Measurements from ENCODE around the gene GAK. TPM values are rescaled to one million over a fixed set of nuclear protein-coding genes. Genes with fewer than 3 reads are reported as not detected.

GAK gene
- total and polyA plus RNA-seq, 2 of the 13 experiments (the other 11 are each of a cell fraction or from before 2014, with no cell fraction given): 17.5 to 44.3 TPM

DNA sequence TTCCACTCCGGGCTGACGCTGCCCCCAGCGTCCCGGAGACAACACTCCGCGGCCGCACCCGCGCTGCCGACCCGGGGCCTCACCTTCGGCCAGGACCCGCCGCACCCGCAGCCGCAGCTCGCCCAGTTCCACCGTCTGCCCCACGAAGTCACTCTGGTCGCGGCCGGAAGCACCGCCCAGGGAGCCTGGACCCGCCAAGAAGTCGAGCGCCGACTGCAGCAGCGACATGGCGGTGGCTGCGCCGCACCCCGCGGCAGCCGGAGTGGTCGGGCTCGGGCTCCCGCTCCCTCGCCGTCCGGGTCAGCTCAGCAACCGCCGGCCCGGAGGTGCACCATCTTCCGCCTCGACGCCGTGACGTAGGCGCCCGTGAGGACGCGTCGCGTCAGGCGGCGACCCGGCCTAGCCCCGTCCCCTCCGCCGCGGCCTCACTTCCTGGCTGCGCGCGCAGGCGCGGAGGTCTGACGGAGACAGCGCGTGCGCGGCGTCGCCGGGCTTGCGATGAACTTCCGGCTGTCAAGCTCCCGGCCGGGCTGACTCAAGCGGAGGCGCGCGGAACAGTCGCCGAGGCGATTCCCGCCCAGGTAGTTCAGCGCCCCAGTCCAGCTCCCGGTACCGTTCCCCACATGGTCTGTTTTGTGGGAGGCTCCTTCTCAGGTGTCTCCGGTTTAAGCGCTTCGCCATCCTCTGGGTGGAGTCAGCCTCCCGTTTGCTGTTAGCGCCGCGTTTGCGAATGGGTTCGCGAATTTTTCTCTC, at the start of gene GAK, which contains the start of gene TMEM175 (continued):
- TF ChIP-seq ZNF577 (CRISPR knock-in tag; IDR thresholded peaks at IDR 0.05; ENCODE audit: borderline replicate concordance, low read depth) (no peak), ZNF558 (CRISPR knock-in tag; IDR thresholded peaks at IDR 0.05; ENCODE audit: borderline replicate concordance) (no peak), U2AF2 (IDR thresholded peaks at IDR 0.05; ENCODE audit: low read depth, low read length) (no peak), ETV5 (CRISPR knock-in tag; IDR thresholded peaks at IDR 0.05; ENCODE audit: borderline replicate concordance) (peak; percentile 65; the same call in 1 of the 2 replicates), HNF4G (IDR thresholded peaks at IDR 0.05; ENCODE audit: borderline replicate concordance, low read depth, low read length) (0 out of 2 replicates have a peak, but pooled peaks have one; percentile 8), HNF4G (CRISPR knock-in tag; IDR thresholded peaks at IDR 0.05; ENCODE audit: borderline replicate concordance, low read depth) (no peak)
- TF ChIP-seq, protein P1, sequence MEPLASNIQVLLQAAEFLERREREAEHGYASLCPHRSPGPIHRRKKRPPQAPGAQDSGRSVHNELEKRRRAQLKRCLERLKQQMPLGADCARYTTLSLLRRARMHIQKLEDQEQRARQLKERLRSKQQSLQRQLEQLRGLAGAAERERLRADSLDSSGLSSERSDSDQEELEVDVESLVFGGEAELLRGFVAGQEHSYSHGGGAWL (CRISPR knock-in tag; IDR thresholded peaks at IDR 0.05): peak; percentile 75; the same call in 1 of the 2 replicates
- TF ChIP-seq, protein P2, sequence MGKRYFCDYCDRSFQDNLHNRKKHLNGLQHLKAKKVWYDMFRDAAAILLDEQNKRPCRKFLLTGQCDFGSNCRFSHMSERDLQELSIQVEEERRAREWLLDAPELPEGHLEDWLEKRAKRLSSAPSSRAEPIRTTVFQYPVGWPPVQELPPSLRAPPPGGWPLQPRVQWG (CRISPR knock-in tag; IDR thresholded peaks at IDR 0.05; ENCODE audit: borderline replicate concordance, low read depth): no peak
- TF ChIP-seq, protein P3, sequence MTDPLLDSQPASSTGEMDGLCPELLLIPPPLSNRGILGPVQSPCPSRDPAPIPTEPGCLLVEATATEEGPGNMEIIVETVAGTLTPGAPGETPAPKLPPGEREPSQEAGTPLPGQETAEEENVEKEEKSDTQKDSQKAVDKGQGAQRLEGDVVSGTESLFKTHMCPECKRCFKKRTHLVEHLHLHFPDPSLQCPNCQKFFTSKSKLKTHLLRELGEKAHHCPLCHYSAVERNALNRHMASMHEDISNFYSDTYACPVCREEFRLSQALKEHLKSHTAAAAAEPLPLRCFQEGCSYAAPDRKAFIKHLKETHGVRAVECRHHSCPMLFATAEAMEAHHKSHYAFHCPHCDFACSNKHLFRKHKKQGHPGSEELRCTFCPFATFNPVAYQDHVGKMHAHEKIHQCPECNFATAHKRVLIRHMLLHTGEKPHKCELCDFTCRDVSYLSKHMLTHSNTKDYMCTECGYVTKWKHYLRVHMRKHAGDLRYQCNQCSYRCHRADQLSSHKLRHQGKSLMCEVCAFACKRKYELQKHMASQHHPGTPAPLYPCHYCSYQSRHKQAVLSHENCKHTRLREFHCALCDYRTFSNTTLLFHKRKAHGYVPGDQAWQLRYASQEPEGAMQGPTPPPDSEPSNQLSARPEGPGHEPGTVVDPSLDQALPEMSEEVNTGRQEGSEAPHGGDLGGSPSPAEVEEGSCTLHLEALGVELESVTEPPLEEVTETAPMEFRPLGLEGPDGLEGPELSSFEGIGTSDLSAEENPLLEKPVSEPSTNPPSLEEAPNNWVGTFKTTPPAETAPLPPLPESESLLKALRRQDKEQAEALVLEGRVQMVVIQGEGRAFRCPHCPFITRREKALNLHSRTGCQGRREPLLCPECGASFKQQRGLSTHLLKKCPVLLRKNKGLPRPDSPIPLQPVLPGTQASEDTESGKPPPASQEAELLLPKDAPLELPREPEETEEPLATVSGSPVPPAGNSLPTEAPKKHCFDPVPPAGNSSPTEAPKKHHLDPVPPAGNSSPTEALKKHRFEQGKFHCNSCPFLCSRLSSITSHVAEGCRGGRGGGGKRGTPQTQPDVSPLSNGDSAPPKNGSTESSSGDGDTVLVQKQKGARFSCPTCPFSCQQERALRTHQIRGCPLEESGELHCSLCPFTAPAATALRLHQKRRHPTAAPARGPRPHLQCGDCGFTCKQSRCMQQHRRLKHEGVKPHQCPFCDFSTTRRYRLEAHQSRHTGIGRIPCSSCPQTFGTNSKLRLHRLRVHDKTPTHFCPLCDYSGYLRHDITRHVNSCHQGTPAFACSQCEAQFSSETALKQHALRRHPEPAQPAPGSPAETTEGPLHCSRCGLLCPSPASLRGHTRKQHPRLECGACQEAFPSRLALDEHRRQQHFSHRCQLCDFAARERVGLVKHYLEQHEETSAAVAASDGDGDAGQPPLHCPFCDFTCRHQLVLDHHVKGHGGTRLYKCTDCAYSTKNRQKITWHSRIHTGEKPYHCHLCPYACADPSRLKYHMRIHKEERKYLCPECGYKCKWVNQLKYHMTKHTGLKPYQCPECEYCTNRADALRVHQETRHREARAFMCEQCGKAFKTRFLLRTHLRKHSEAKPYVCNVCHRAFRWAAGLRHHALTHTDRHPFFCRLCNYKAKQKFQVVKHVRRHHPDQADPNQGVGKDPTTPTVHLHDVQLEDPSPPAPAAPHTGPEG (CRISPR knock-in tag; IDR thresholded peaks at IDR 0.05): no peak
- TF ChIP-seq, protein P4, sequence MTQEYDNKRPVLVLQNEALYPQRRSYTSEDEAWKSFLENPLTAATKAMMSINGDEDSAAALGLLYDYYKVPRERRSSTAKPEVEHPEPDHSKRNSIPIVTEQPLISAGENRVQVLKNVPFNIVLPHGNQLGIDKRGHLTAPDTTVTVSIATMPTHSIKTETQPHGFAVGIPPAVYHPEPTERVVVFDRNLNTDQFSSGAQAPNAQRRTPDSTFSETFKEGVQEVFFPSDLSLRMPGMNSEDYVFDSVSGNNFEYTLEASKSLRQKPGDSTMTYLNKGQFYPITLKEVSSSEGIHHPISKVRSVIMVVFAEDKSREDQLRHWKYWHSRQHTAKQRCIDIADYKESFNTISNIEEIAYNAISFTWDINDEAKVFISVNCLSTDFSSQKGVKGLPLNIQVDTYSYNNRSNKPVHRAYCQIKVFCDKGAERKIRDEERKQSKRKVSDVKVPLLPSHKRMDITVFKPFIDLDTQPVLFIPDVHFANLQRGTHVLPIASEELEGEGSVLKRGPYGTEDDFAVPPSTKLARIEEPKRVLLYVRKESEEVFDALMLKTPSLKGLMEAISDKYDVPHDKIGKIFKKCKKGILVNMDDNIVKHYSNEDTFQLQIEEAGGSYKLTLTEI (CRISPR knock-in tag; conservative IDR thresholded peaks at IDR 0.05): no peak
- TF ChIP-seq, protein P5, sequence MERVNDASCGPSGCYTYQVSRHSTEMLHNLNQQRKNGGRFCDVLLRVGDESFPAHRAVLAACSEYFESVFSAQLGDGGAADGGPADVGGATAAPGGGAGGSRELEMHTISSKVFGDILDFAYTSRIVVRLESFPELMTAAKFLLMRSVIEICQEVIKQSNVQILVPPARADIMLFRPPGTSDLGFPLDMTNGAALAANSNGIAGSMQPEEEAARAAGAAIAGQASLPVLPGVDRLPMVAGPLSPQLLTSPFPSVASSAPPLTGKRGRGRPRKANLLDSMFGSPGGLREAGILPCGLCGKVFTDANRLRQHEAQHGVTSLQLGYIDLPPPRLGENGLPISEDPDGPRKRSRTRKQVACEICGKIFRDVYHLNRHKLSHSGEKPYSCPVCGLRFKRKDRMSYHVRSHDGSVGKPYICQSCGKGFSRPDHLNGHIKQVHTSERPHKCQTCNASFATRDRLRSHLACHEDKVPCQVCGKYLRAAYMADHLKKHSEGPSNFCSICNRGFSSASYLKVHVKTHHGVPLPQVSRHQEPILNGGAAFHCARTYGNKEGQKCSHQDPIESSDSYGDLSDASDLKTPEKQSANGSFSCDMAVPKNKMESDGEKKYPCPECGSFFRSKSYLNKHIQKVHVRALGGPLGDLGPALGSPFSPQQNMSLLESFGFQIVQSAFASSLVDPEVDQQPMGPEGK (CRISPR knock-in tag; IDR thresholded peaks at IDR 0.05): no peak
- TF ChIP-seq, protein P6, sequence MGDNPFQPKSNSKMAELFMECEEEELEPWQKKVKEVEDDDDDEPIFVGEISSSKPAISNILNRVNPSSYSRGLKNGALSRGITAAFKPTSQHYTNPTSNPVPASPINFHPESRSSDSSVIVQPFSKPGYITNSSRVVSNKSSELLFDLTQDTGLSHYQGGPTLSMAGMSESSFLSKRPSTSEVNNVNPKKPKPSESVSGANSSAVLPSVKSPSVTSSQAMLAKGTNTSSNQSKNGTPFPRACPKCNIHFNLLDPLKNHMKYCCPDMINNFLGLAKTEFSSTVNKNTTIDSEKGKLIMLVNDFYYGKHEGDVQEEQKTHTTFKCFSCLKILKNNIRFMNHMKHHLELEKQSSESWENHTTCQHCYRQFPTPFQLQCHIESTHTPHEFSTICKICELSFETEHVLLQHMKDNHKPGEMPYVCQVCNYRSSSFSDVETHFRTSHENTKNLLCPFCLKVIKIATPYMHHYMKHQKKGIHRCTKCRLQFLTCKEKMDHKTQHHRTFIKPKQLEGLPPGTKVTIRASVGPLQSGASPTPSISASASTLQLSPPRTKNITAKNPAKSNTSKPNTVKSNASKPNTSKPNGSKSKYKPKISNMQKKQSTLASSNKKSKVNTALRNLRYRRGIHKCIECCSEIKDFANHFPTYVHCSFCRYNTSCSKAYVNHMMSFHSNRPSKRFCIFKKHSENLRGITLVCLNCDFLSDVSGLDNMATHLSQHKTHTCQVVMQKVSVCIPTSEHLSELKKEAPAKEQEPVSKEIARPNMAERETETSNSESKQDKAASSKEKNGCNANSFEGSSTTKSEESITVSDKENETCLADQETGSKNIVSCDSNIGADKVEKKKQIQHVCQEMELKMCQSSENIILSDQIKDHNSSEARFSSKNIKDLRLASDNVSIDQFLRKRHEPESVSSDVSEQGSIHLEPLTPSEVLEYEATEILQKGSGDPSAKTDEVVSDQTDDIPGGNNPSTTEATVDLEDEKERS (CRISPR knock-in tag; IDR thresholded peaks at IDR 0.05): no peak
